H1 (cell line): Measurements from ENCODE around the gene CDC37. TPM values are rescaled to one million over a fixed set of nuclear protein-coding genes. Genes with fewer than 3 reads are reported as not detected.

ENCODE experiments used
- ATF2 ChIP-seq: IDR thresholded peaks from 2 replicates; pipeline ENCODE4 v1.6.1; 2012; ENCODE audit warnings: low read length, inconsistent platforms
- EZH2 ChIP-seq: fragments of 200-600 bp; sonication (generic); IDR thresholded peaks from 2 replicates; pipeline ENCODE4 v1.7.1; 2012; ENCODE audit warnings: low read depth, mild to moderate bottlenecking, moderate library complexity, low read length, inconsistent platforms; ENCODE audit not compliant: severe bottlenecking
- PHF8 ChIP-seq: fragments of 200-600 bp; sonication (generic); conservative IDR thresholded peaks from 2 replicates; pipeline ENCODE4 v1.7.1; 2012; ENCODE audit warnings: low read depth, mild to moderate bottlenecking, inconsistent platforms, low read length, moderate library complexity
- polyA plus RNA-seq, 7 experiments: library from polyadenylated mRNA; depleted of rRNA in 3 of 7; stranded (reverse) in 5 of 7; unstranded in 2 of 7; fragments of >200 nt in 5 of 7; fragments of 200-250 nt in 2 of 7; gene quantifications; 1 replicate in 5 of 7; 2 replicates in 1 of 7; 4 replicates in 1 of 7; pipeline versions ENCODE4 v1.2.1 to v1.2.3, GENCODE V29; 2011 to 2013; ENCODE audit warnings: missing spikeins in 2 of 7, mixed read lengths in 2 of 7
- total RNA-seq: library from RNA; stranded (reverse); fragmentation: NEBNext Ultra II Directional; extraction: Animal tissue kit (Norgen Biotek cat#: 25700); gene quantifications from 2 replicates; pipeline ENCODE4 v1.2.1, GENCODE V29; 2021

Gene CDC37
- total and polyA plus RNA-seq, 2 of the 8 experiments (the other 6 are each of a cell fraction or from before 2014, with no cell fraction given), result 162 to 181 TPM

- no peak for TF ChIP-seq EZH2
- no peak for TF ChIP-seq ATF2
- no peak for TF ChIP-seq PHF8
Observed at GRCh38 chr19:10406191-10406590, 2.8 kb upstream of the CDC37 start (continued).
